Keratinocyte (primary cell): ENCODE data around the gene HMGB3. TPM values are rescaled to one million over a fixed set of nuclear protein-coding genes. Genes with fewer than 3 reads are reported as not detected.

Source experiments
- DNase-seq: peaks from one replicate; pipeline ENCODE4 v3.0.0-alpha.2; 2011; ENCODE audit warnings: low read depth, missing footprints, low spot score
- FAIRE-seq: peaks from 2 replicates; lab custom pipeline; 2011; peaks lifted over from hg19 to GRCh38; lab: Jason Lieb, UNC
- H2AFZ ChIP-seq: 2 replicates; pipeline ENCODE4 v1.6.0; 2012; ENCODE audit warnings: low read length, control low read depth, inconsistent platforms; ENCODE audit not compliant: control insufficient read depth
- H3K27ac ChIP-seq: 2 replicates; pipeline ENCODE4 v1.5.1; 2011; ENCODE audit warnings: low read length; ENCODE audit not compliant: control insufficient read depth, insufficient read depth
- H3K27me3 ChIP-seq: 3 replicates; pipeline ENCODE4 v1.6.0; 2011; ENCODE audit warnings: low read length; ENCODE audit not compliant: control insufficient read depth, insufficient read depth; ENCODE audit errors: extremely low read depth
- H3K36me3 ChIP-seq, 2 experiments: 2 replicates in 1 of 2; 3 replicates in 1 of 2; pipeline ENCODE4 v1.5.1; 2011; ENCODE audit warnings: low read length in 2 of 2, mild to moderate bottlenecking in 1 of 2; ENCODE audit not compliant: control insufficient read depth in 2 of 2, insufficient read depth in 2 of 2; ENCODE audit errors: extremely low read depth in 1 of 2
- H3K4me1 ChIP-seq: 3 replicates; pipeline ENCODE4 v1.5.1; 2011; ENCODE audit warnings: low read length; ENCODE audit not compliant: control insufficient read depth, insufficient read depth; ENCODE audit errors: extremely low read depth
- H3K4me2 ChIP-seq: 3 replicates; pipeline ENCODE4 v1.6.0; 2011; ENCODE audit warnings: low read depth, low read length; ENCODE audit not compliant: control insufficient read depth, insufficient read depth; ENCODE audit errors: extremely low read depth
- H3K4me3 ChIP-seq, 3 experiments: fragments of 200-600 bp in 1 of 3; sonication (generic) in 1 of 3; 2 replicates in 2 of 3; 3 replicates in 1 of 3; pipeline ENCODE4 v1.5.1; 2011 to 2016; ENCODE audit warnings: low read length in 3 of 3, mild to moderate bottlenecking in 3 of 3, control low read depth in 2 of 3, inconsistent platforms in 1 of 3, low read depth in 1 of 3, mixed read lengths in 1 of 3, mixed run types in 1 of 3, moderate library complexity in 1 of 3; ENCODE audit not compliant: control insufficient read depth in 2 of 3, insufficient read depth in 2 of 3; ENCODE audit errors: extremely low read depth in 1 of 3
- H3K79me2 ChIP-seq: 2 replicates; pipeline ENCODE4 v1.6.0; 2012; ENCODE audit warnings: low read length; ENCODE audit not compliant: control insufficient read depth, insufficient read depth
- H3K9ac ChIP-seq: 3 replicates; pipeline ENCODE4 v1.6.0; 2011; ENCODE audit warnings: low read length; ENCODE audit not compliant: control insufficient read depth, insufficient read depth; ENCODE audit errors: extremely low read depth
- H3K9me1 ChIP-seq: 3 replicates; pipeline ENCODE4 v1.6.0; 2011; ENCODE audit warnings: low read length; ENCODE audit not compliant: control insufficient read depth, insufficient read depth; ENCODE audit errors: extremely low read depth
- H3K9me3 ChIP-seq: 2 replicates; pipeline ENCODE4 v1.5.1; 2012; ENCODE audit warnings: low read depth, low read length; ENCODE audit not compliant: control insufficient read depth
- H4K20me1 ChIP-seq: 3 replicates; pipeline ENCODE4 v1.6.0; 2011; ENCODE audit warnings: low read length; ENCODE audit not compliant: control insufficient read depth, insufficient read depth; ENCODE audit errors: extremely low read depth
- EZH2 ChIP-seq: IDR thresholded peaks from one replicate; pipeline ENCODE4 v1.6.1; 2012; ENCODE audit warnings: inconsistent platforms, mild to moderate bottlenecking, low read length, moderate library complexity
- dilution Hi-C: fragments of 300-500 bp; cut with MboI; formaldehyde crosslinking; loops from one replicate; pipeline ENCODE4 v1.7.0; 2020; ENCODE audit warnings: low sequenced_read_pairs; ENCODE audit not compliant: extremely low pct_ligation_motif_present
- polyA plus RNA-seq, 5 experiments: library from polyadenylated mRNA; depleted of rRNA in 3 of 5; stranded (reverse) in 3 of 5; stranded (forward) in 1 of 5; unstranded in 1 of 5; fragments of >200 nt; gene quantifications; 1 replicate in 1 of 5; 2 replicates in 3 of 5; 3 replicates in 1 of 5; pipeline versions ENCODE4 v1.2.1 to v1.2.3, GENCODE V29; 2011 to 2012; ENCODE audit warnings: missing spikeins in 2 of 5, low read depth in 1 of 5, low replicate concordance in 1 of 5
- TF ChIP-seq, protein P1 (sequence below), 3 experiments: IDR thresholded peaks in 1 of 3; conservative IDR thresholded peaks in 1 of 3; optimal IDR thresholded peaks in 1 of 3; 2 replicates in 2 of 3; 3 replicates in 1 of 3; pipeline versions ENCODE3 to v1.5.1; 2011; ENCODE audit warnings: low read length in 3 of 3, mild to moderate bottlenecking in 3 of 3, moderate library complexity in 2 of 3, control low read depth in 1 of 3, inconsistent platforms in 1 of 3; ENCODE audit not compliant: insufficient read depth in 2 of 3; ENCODE audit errors: extremely low read depth in 1 of 3

HMGB3 gene
- polyA plus RNA-seq, 1 donor (not counting 4 experiments of a cell fraction or from before 2014, with no cell fraction given) = 72.4 TPM

DNA sequence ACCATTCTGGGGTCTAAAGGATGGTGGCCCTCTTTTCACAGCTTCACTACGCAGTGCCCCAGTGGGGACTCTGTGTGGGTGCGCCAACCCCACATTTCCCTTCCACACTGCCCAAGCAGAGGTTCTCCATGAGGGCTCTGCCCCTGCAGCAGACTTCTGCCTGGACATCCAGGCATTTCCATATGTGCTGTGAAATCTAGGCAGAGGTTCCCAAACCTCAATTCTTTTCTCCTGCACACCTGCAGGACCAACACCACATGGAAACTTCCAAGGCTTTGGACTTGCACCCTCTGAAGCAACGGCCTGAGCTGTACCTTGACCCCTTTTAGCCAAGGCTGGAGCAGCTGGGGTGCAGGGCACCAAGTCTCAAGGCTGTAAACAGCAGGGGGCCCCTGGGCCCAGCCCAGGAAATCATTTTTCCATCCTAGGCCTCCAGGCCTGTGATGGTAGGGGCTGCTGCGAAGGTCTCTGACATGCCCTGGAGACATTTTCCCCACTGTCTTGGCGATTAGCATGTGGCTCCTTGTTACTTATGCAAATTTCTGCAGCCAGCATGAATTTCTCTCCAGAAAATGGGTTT lies 30.1 kb downstream of the HMGB3 start:
- H3K27me3 ChIP-seq = no peaks in the 10 kb centered on the region
- TF ChIP-seq, protein P1, sequence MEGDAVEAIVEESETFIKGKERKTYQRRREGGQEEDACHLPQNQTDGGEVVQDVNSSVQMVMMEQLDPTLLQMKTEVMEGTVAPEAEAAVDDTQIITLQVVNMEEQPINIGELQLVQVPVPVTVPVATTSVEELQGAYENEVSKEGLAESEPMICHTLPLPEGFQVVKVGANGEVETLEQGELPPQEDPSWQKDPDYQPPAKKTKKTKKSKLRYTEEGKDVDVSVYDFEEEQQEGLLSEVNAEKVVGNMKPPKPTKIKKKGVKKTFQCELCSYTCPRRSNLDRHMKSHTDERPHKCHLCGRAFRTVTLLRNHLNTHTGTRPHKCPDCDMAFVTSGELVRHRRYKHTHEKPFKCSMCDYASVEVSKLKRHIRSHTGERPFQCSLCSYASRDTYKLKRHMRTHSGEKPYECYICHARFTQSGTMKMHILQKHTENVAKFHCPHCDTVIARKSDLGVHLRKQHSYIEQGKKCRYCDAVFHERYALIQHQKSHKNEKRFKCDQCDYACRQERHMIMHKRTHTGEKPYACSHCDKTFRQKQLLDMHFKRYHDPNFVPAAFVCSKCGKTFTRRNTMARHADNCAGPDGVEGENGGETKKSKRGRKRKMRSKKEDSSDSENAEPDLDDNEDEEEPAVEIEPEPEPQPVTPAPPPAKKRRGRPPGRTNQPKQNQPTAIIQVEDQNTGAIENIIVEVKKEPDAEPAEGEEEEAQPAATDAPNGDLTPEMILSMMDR (optimal IDR thresholded peaks at IDR 0.05 in 1 of 3, IDR thresholded peaks at IDR 0.05 in 1 of 3, conservative IDR thresholded peaks at IDR 0.05 in 1 of 3; ENCODE audit: extremely low read depth in 1 of 3, insufficient read depth in 2 of 3, low read length in 3 of 3) = no peak
- no peak for TF ChIP-seq EZH2
- dilution Hi-C loops = no loop called here
- no peaks in the 10 kb centered on the region for H3K9me1 ChIP-seq
- H3K79me2 ChIP-seq = no peaks in the 10 kb centered on the region
- DNase-seq = no peak
- H4K20me1 ChIP-seq = no peaks in the 10 kb centered on the region
- no peaks in the 10 kb centered on the region for H3K36me3 ChIP-seq
- H3K9ac ChIP-seq = no peak overlapping the region
- no peak overlapping the region for H3K4me3 ChIP-seq
- no peak overlapping the region for H3K4me2 ChIP-seq
- peaks cover 2% of the 10 kb centered on the region for H3K9me3 ChIP-seq
- no peak overlapping the region for H3K27ac ChIP-seq
- FAIRE-seq = no peak
- no peak overlapping the region for H2AFZ ChIP-seq
- H3K4me1 ChIP-seq = no peaks in the 10 kb centered on the region

- dilution Hi-C loops = no loop called here
- no peak overlapping the region for H2AFZ ChIP-seq
- no peaks in the 10 kb centered on the region for H3K79me2 ChIP-seq
- no peak overlapping the region for H3K9ac ChIP-seq
- H3K4me3 ChIP-seq = no peak overlapping the region
- no peak overlapping the region for H3K4me2 ChIP-seq
- TF ChIP-seq EZH2 = no peak
- TF ChIP-seq, protein P1 (optimal IDR thresholded peaks at IDR 0.05 in 1 of 3, IDR thresholded peaks at IDR 0.05 in 1 of 3, conservative IDR thresholded peaks at IDR 0.05 in 1 of 3; ENCODE audit: extremely low read depth in 1 of 3, insufficient read depth in 2 of 3, low read length in 3 of 3) = no peak
- no peaks in the 10 kb centered on the region for H3K4me1 ChIP-seq
- DNase-seq = no peak
- no peak overlapping the region for H3K27ac ChIP-seq
- H3K9me1 ChIP-seq = no peaks in the 10 kb centered on the region
- H3K9me3 ChIP-seq = peaks cover 2% of the 10 kb centered on the region
- no peak for FAIRE-seq
- H3K27me3 ChIP-seq = no peaks in the 10 kb centered on the region
- H3K36me3 ChIP-seq = no peaks in the 10 kb centered on the region
- no peaks in the 10 kb centered on the region for H4K20me1 ChIP-seq
Measured at GRCh38 chrX:151015684-151016083, 32.5 kb downstream of the HMGB3 start.
